Measurements from ENCODE around the gene AMY2B.

- TF ChIP-seq POLR2A (IDR thresholded peaks at IDR 0.05) (no peak), CTCF (IDR thresholded peaks at IDR 0.05) (no peak), EP300 (IDR thresholded peaks at IDR 0.05) (no peak)
Observed at GRCh38 chr1:103583887-103584286, 12.5 kb downstream of the AMY2B start.

Measured in ovary (tissue), 3 donors.